NCI-H1930 (cell line): ENCODE results near the gene TRIM9.

Source experiments
- DNase-seq, 2 experiments: peaks; one replicate each; lab custom pipeline; 2025; lab: John Stamatoyannopoulos, UW

The TRIM9 gene

DNA sequence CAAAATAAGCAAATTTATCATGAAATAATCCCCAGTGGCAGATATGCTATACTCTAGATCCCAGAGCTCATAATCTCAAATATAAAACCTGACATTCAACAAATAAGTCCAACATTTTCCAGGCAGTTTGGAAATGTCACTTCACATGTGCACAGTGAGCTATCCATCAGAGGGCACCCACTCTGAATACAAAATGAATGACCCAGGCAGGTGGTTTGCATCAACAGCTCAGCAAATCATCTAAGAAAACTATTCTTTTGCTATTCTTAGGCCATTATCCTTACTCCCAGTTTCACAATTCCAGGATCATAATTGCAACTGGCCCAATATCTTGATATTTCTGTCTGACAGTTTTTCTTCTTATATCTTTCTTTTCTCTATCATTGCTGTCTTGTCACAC, 38.5 kb downstream of the TRIM9 start:
- no peak for DNase-seq

DNA sequence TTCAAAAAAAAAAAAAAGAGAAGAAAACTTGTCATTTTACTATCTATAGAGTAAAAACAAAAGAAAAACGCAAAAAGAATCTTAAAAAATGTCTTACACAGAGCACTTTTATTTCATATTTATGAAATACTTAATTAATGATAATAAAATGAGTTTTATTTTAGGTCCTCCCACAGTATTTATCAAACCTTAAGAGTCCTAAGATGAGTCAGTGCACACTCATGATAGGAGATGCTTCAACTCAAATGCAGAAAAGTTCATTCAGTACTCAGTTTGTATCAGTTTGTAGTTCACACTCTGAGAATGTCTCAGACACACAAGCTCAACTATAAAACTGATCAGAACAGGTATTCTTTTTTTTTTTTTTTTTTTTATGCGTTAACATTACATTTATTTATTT, 41.7 kb downstream of the TRIM9 start:
- no peak for DNase-seq

DNA sequence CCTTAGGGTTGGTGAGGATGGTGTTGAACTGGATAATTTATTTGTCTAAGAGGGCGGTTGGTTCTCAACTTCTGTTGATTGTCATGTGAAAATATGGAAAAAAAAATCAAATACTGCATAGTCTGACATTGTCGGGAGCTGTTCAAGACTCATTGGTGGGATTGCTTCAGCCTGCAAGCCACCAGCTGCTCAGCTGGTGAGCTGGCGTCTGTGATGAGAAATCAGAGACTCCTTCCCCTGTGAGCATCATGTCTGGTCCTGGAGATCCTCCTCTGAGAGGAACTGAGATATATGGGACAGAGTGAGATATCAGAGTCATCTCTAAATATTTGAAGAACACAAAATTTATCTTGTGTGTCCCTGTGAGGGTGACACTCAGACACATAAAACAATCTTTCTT, 49.9 kb downstream of the TRIM9 start:
- DNase-seq = no peak

DNA sequence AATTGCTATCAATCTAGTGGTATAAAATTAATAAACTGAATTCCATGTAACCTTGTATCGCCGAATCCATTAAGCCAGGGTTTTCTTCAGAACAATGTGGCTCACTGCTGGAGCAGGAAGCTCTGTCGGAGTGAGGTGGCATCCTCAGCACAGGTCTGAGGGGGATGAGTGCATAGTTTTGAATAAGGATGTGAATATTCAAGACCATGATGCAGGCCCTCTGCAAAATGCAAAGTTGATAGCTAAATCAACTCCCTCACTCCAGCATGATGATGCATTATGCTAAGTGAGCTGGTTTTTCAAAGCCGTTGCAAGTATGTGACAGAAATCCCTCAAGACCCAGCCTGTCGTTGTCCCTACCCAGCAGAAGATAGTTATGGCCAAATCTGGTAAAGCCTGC, 53.0 kb downstream of the TRIM9 start:
- DNase-seq = no peak

DNA sequence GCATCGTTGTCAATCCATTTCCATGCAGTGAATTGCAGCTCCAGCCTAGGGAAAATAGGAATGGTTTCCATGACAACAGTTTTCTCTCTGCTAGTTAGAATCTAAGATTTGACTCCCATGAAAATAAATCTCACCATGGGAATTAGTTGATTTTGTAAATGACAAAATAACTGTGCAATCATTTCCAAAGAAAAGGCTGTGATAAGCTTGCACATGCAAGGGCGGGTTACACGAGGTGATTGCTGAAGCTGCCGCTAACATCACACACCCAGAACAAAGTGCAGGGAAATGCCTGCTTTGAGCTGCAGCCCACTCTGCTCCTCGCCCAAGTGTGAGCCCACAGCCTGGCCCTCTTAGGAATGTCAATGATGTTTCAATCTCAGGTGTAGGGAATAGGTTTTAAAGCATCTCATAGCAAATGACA, 53.8 kb downstream of the TRIM9 start:
- no peak for DNase-seq

DNA sequence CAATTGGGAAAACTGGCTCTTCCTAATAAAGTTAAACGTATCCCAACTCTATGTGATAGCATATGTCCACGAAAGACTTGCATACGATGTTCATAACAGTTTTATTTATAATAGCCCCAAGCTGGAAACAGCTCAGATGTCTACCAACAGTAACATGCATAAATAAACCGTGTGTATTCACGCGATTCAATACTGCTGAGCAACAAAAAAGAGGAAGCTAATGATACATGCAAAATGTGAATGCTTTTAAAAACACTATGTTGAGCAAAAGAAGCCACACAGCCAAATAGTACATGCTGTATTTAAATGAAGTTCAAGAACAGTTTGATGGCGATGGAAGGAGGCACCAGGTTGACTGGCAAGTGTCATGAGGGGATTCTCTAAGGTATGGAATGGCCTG, 55.7 kb downstream of the TRIM9 start:
- no peak for DNase-seq

DNA sequence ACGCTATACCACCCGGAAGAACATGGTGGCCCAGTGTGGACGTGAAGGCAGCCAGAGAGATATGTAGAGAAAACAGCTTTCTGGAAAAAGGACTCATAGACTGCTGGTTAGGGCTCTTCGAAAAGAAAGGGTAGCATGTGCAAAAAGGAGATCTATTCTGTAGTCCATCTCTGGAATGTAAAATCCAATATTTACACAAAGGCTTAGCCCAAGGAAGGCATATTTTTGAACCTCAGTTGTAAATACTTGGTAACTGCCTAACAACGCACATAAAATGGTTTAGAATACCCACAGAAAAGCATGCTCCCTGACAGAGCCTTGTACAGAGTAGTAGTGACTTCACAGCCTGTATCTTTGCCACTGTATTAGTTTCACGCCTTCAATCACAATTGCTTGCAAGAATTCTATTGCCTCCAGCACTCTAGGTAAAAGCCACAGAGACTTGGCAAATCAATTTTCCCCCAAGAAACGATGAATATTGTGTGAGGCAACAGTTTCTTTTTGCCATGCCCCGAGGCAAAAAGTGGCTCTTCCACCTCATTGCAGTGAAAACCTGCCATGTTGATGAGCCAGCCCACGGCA, 59.2 kb downstream of the TRIM9 start:
- no peak for DNase-seq

DNA sequence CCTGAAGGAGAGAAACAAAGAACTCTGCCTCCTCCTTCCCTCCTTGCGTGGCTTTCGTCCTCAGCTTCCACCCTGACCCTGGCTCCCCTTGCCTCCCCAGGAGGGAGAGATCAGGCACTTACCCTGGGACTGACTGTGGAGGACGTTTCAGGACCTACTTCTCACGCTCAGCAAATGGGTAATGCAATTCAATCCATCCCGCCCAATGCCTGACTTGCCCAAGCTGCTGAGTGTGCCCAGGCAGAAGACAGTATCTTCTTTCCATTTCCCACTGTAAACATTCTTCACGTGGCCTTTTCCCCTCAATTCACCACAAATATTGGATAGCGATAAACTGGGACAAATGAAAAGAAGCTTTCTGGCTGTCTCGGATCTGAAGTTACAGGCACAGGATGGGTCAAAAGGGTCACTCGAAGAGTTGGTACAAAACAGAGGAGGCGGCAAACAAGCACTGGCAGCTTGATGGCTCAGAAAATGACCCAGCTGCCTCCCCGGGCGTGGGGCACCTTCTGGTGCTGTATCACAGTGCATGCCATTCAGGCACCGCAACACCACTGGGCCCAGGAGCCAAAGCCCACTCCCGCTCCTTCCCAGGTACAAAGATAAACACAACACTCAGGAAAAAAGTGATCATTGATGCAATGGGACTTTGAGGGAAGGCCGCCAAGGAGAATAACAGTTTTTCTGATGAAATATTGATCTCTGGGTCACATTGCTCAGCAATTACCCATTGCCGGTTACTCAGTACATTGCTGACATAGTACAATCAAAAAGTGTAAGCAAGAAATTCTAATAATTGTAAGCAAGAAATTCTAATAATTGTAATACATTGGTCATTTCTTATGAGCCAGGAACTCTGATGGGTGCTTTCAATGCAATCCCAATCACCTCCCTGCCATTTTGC, 65.8 kb downstream of the TRIM9 start:
- no peak for DNase-seq

DNA sequence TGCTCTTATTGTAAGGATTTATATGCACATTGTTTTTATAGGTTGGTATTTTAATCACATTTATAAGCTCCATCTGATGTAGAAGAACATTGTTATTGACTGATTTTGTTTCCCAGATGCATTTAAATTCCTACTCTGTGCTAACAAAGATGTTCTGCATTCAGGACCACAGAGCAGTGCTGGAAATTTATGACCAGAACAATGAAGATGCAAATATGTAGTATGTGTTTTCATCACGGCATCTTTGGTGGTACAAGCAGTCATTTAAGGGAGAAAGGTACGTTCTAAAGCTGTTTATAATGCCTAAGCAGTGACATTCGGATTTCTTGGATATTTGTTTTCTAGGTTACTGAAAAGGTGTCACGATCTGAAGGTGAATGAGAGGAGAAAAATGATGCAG, 66.5 kb downstream of the TRIM9 start:
- DNase-seq = no peak

DNA sequence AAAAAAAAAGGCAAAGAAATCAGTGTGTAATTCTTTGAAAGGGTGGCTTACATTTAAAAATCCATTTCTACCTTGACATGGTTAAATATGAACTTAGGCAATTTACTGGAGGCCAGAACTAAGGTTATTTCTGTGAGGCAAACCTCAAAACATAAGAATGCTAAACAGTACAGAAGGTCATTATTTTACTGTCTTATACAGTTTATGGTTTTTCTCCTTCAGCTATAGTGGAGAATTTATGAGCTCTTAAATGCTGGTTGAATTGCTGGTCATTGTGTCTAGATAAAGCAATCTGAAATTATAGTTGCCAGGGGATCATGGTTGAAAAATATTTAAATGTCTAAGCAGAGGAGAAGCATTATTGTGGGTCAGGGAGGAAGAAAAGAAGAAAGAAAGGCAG, 70.5 kb downstream of the TRIM9 start:
- no peak for DNase-seq

DNA sequence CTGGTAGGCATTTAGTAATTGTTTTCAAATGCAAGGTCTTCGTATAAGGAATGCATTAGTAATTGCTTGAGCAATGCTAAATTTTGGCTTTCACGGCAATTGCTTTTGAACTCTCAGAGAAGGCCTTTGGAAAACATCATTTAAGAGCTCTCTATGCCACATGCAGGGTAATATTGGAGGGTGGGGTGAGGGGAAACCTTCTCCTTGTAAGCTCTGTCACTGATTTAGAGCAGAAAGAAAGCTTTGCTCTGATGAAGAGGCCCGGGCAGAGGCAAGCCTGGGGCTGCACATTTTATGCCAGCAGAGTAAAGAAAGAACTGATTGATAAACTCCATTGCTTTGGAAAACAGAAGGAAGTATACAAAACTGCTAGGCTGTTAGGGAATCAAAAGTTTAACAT, 70.9 kb downstream of the TRIM9 start:
- DNase-seq = no peak

DNA sequence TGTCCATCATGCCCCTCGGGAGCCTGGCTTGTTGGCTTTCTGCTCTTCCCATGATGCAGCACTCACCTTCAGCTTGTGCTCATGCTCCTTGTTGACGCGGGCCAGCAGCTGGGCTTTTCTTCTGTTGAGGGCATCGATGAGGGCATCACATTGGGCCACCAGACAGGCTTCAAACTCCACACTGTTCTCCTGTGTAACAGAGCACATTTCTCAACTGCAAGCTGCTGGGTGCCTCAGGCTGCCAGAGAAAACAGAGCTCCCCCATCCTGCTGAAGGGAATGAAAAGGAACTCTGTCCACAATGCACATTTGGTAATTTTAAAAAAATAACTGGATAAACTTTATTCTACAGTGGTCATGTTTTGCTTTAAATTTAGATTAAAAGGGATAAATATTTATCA, 72.1 kb downstream of the TRIM9 start:
- DNase-seq = no peak

DNA sequence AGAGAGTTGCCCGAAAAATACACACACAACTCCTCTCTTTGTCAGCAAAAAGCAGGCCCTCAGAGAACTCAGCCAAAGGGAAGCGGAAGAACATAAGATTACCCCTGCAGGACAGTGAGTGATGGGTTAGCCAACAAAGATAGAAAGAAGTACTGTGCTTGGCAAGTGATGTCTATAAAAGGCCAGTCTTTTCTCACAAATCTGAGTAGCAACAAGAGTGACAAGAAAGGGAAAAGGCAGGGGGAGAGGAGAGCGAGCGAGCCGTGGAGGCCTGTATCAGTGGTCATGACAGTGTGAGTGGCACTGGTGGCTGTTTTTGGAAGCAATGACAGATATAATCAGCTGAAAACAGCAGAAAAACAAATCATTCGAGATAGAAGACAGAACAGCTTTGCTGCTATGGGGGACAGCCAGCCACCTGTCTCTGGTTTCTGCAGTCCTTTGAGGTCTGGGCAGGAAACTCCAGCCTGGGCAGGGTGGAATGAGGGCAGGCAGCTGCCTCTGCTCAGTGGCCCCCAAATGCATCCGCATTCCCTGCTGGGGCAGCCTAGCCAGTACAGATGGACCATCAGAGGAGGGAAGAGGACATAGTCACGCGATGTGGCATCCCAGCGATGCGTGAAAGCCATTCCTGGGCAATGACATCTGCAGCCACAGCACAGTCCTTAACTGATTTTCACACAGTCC, 74.7 kb downstream of the TRIM9 start:
- no peak for DNase-seq

DNA sequence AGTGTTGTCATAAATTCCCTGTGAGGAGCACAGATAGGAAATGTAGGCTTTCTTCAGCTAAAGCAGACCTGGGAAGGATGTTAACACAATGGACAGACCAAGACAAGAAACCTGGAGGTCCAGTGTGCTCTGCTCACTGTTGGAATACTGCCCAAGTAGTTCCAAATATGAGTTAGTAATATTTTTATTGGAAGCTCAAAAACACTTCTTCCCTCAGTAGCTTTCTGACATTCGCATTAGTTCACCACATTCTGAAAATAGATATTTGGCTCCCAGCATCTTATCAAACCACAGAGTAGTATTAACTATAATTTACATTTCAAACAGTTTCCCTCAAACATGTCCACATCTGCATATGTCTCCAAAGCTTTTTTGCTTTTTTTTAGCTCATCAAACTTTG, 75.8 kb downstream of the TRIM9 start:
- DNase-seq = no peak

DNA sequence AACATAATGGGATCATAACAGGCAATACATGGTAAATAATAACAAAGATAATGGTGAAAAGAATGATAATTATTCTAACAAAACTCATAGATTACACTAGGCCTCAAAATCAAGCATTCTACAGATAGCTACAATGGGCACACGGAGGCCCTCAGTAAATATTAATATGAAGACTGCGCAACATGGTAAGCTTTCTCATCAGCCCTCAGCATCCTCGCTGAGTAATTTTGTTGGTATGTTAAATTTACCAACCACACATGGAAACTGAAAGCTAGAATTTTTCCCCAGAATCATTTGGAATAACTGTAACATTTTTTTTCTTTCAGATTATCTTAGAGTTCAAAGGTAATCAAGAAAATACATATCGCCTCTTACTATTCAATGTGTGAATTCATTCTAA, 76.4 kb downstream of the TRIM9 start:
- no peak for DNase-seq

DNA sequence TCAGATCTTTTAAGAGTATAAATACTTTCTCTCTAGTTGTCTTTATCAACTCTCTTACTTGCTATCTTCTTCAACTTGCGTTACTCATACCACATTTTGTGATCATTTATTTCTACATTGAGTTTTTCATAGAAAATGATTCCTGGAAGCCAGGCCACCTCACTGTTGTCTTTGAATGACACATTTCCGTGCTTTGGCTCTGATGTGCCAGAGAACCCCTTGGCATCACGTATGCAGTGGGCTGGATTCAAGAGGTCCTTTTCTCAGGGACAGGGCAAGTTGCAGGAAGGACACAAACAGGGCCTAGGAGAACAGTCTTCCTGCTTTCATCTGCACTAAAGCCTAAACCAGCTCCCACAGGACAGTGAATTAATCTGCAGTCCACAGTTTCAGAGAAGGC, 80.3 kb downstream of the TRIM9 start:
- DNase-seq = no peak

DNA sequence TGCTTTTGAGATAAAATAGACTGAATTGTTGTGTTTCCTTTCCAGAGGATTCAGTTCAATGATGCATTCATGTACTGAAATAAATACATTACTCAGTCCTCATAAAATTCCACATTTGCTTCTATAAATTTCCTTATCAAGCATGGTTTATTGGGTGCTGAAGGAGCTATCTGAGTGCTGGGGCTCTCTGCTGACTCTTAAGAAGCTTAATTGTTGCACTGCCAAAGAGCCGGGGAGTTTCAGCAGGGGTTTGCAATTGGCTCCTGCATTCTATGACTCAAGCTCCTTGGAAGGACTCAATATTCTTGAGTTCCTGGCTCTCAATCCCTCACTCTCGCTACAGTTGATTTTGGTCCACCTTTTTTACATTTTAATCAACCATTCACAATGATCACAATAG, 80.8 kb downstream of the TRIM9 start:
- DNase-seq = no peak

DNA sequence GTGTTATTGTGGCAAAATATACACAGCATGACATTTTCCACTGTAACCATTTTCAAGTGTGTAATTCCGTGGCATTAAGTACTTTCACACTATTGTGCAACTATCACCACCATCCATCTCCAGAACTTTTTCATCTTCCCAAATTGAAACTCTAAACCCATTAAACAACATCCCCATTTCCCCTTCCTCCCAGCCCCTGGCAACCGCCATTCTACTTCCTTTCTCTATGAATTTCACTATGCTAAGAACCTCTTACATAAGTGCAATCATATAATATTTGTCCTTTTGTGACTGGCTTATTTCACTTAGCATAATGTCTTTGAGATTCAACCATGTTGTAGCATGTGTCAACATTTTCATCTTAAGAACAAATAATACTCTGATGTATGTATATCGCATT, 82.8 kb downstream of the TRIM9 start:
- DNase-seq = no peak

DNA sequence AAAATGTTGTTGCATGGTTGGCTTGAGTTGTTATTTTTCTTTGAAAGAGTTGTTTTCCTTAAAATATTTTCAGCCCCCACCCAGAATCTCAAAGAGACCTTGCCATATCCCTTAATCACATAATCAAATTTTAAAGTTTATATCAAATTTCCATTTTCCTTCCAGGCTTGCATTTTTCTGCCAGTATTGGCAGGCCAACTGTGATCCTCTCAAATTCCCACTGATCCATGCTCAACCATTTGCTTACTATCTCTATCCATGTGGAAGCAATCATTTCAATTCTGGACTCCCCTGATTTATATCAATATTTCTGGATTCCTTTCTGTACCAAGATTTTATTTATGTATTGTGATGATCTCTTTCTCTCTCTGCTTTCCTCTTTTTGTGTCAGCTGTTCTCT, 86.5 kb downstream of the TRIM9 start:
- DNase-seq = no peak

DNA sequence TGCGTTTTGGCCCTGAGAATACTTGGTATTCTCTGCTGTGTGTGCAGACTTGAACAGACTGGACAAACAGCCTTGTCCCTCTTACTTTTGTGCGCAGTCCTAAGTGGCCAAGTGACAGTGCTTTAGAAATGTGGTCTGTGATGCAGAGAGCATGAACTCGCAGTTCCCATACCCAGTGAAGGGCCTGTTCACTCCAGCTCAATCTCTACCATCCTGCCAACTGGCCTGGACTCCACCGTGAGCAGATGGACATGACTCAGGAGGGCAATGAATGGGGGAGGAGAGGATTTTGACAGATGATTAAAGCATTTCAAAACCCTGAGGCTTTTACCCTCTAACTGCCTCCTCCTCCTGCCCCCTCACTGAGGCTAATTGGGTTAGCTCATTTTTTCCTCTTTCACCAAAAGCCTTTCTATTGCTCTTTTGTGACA, 88.1 kb downstream of the TRIM9 start:
- no peak for DNase-seq

DNA sequence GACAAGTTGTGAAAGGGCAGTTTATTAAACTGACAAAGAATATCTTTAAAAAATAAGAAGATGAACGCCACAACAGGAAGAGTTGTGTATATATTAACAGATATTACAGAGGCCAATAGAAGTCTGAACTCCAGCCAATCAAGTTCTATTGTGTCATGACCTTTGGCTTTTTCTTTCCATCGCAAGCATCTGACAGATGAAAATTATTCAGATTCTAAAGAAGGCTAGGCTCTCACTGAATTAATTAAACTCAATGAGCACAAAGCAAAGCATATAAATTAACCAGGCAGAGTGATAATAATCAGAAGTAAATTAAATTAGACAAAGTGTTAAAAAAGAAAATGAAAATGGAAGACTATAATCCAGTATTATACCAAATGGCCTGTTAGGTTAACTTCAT, 88.6 kb downstream of the TRIM9 start:
- DNase-seq = no peak

DNA sequence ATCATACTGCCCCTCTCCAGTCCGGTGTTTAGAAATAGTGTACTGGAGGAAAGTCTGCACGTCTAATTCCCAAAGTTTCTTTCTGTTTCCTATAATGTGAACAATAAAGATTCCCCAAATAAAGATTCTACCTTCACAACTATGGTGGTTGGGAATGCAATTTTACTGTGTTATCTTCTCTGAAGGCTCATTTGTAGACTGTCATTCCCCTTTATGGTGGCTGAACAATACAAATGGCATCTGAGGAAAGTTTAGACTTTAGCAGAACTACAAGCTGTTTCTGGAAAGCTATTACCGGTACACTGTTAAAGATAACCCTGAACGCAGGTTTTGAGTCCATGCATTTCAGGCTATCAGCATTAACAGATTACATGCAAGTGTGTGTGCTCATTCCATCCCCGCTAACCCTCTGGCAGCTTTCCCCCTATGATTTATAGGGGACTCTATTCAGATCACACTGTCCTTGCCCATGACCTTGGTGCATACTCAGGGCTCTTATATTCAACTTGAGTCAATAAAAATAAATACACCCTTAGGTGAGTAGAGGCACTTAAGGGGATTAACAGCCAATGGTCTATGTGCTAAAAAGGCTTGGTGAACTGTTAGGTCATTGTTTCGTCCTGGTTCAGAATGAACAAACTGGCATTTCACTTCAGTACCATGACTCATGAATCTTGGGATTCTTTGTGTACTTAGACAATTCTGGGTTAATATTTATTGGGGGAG, 89.9 kb downstream of the TRIM9 start:
- peak in 1 of 2 experiments; percentile 3 for DNase-seq
